ENCODE measurements around the gene IRF9. TPM values are rescaled to one million over a fixed set of nuclear protein-coding genes. Genes with fewer than 3 reads are reported as not detected.

The IRF9 gene
- total and polyA plus RNA-seq, 2 of the 13 experiments (the other 11 are each of a cell fraction or from before 2014, with no cell fraction given), result 14.9 to 49.7 TPM

DNA sequence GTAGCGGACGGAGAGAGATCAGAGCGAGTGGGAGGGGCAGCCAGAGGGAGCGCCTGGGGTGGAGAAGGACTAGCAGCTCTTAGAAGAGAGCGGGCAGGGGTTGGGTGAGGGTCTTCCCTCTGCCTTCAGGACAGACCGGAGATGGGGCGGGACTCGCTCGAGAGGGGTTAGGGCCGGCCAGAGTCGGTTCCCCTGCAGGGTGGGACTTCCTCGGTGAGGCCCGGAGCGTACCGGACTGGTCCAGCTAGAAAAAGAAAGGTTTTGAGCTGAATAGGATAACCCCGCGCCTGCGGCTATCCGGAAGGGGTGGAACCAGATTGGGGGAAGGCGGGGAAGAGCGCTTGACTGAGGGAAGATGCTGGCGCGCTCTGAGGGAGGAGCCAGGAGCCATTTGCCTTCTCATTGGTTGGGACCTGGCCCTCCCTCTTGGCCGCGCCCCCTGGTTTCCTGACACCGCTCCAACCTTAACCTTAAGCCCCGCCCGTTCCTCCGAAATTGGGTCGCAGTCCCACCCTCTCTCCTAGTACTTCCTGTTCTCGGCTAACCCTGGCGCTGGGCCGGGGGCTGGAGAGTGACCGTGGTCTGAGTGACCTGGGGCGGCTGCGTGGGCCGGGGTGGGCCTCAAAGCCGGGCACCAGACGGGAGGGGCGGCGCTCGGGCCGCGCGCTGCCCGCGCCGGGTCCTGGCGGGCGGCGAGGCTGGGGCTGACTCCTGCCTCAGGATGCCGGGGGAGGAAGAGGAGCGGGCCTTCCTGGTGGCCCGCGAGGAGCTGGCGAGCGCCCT is 13.9 kb upstream of the IRF9 start, which contains the start of gene RNF31 (continued):
- TF ChIP-seq IKZF5 (CRISPR knock-in tag; IDR thresholded peaks at IDR 0.05) (peak; percentile 32; the same call in 1 of the 2 replicates), MEF2D (CRISPR knock-in tag; IDR thresholded peaks at IDR 0.05) (peak; percentile 66; the same call in 1 of the 2 replicates), HDAC6 (IDR thresholded peaks at IDR 0.05; ENCODE audit: low read depth, low read length) (no peak), ZSCAN21 (CRISPR knock-in tag; IDR thresholded peaks at IDR 0.05; ENCODE audit: borderline replicate concordance) (peak; percentile 90), ADNP (CRISPR knock-in tag; IDR thresholded peaks at IDR 0.05) (no peak), ZNF557 (CRISPR knock-in tag; IDR thresholded peaks at IDR 0.05) (0 out of 2 replicates have a peak, but pooled peaks have one; percentile 57), ZNF784 (CRISPR knock-in tag; IDR thresholded peaks at IDR 0.05; ENCODE audit: borderline replicate concordance) (0 out of 2 replicates have a peak, but pooled peaks have one; percentile 29), GRHL1 (CRISPR knock-in tag; conservative IDR thresholded peaks at IDR 0.05) (no peak), ZBTB1 (CRISPR knock-in tag; IDR thresholded peaks at IDR 0.05; ENCODE audit: borderline replicate concordance) (no peak), KLF9 (CRISPR knock-in tag; IDR thresholded peaks at IDR 0.05; ENCODE audit: low read depth) (no peak), MYPOP (CRISPR knock-in tag; IDR thresholded peaks at IDR 0.05) (no peak), SMAD3 (CRISPR knock-in tag; IDR thresholded peaks at IDR 0.05) (peak; percentile 29; the same call in 1 of the 2 replicates), NFKB2 (CRISPR knock-in tag; IDR thresholded peaks at IDR 0.05; ENCODE audit: borderline replicate concordance) (no peak; the same call in none of the 2 replicates), SALL2 (CRISPR knock-in tag; IDR thresholded peaks at IDR 0.05) (peak; percentile 32; the same call in 1 of the 2 replicates), MBD4 (IDR thresholded peaks at IDR 0.05; ENCODE audit: borderline replicate concordance, low read length) (no peak), ZFY (CRISPR knock-in tag; IDR thresholded peaks at IDR 0.05) (peak; percentile 98), SRF (IDR thresholded peaks at IDR 0.05; ENCODE audit: low read depth, low read length) (peak; percentile 63; the same call in 1 of the 2 replicates), SIX4 (CRISPR knock-in tag; IDR thresholded peaks at IDR 0.05) (peak; percentile 51)
- TF ChIP-seq, protein P1, sequence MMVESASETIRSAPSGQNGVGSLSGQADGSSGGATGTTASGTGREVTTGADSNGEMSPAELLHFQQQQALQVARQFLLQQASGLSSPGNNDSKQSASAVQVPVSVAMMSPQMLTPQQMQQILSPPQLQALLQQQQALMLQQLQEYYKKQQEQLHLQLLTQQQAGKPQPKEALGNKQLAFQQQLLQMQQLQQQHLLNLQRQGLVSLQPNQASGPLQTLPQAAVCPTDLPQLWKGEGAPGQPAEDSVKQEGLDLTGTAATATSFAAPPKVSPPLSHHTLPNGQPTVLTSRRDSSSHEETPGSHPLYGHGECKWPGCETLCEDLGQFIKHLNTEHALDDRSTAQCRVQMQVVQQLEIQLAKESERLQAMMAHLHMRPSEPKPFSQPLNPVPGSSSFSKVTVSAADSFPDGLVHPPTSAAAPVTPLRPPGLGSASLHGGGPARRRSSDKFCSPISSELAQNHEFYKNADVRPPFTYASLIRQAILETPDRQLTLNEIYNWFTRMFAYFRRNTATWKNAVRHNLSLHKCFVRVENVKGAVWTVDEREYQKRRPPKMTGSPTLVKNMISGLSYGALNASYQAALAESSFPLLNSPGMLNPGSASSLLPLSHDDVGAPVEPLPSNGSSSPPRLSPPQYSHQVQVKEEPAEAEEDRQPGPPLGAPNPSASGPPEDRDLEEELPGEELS (CRISPR knock-in tag; IDR thresholded peaks at IDR 0.05), result no peak; the same call in none of the 2 replicates
- TF ChIP-seq, protein P2, sequence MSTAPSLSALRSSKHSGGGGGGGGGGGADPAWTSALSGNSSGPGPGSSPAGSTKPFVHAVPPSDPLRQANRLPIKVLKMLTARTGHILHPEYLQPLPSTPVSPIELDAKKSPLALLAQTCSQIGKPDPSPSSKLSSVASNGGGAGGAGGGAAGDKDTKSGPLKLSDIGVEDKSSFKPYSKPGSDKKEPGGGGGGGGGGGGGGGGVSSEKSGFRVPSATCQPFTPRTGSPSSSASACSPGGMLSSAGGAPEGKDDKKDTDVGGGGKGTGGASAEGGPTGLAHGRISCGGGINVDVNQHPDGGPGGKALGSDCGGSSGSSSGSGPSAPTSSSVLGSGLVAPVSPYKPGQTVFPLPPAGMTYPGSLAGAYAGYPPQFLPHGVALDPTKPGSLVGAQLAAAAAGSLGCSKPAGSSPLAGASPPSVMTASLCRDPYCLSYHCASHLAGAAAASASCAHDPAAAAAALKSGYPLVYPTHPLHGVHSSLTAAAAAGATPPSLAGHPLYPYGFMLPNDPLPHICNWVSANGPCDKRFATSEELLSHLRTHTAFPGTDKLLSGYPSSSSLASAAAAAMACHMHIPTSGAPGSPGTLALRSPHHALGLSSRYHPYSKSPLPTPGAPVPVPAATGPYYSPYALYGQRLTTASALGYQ (CRISPR knock-in tag; IDR thresholded peaks at IDR 0.05), result no peak; the same call in 1 of the 2 replicates

All from HepG2 (cell line).